8988T (cell line): ENCODE data around the gene MON2.
"Not testable (repeated sequence)": the region's sequence is repeated elsewhere in the genome, so short reads cannot be mapped to it uniquely, and the experiment has no call there.

ENCODE experiments used
- DNase-seq: peaks from one replicate; pipeline ENCODE4 v3.0.0; 2011

The MON2 gene, protein sequence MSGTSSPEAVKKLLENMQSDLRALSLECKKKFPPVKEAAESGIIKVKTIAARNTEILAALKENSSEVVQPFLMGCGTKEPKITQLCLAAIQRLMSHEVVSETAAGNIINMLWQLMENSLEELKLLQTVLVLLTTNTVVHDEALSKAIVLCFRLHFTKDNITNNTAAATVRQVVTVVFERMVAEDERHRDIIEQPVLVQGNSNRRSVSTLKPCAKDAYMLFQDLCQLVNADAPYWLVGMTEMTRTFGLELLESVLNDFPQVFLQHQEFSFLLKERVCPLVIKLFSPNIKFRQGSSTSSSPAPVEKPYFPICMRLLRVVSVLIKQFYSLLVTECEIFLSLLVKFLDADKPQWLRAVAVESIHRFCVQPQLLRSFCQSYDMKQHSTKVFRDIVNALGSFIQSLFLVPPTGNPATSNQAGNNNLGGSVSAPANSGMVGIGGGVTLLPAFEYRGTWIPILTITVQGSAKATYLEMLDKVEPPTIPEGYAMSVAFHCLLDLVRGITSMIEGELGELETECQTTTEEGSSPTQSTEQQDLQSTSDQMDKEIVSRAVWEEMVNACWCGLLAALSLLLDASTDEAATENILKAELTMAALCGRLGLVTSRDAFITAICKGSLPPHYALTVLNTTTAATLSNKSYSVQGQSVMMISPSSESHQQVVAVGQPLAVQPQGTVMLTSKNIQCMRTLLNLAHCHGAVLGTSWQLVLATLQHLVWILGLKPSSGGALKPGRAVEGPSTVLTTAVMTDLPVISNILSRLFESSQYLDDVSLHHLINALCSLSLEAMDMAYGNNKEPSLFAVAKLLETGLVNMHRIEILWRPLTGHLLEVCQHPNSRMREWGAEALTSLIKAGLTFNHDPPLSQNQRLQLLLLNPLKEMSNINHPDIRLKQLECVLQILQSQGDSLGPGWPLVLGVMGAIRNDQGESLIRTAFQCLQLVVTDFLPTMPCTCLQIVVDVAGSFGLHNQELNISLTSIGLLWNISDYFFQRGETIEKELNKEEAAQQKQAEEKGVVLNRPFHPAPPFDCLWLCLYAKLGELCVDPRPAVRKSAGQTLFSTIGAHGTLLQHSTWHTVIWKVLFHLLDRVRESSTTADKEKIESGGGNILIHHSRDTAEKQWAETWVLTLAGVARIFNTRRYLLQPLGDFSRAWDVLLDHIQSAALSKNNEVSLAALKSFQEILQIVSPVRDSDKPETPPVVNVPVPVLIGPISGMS (N-terminal part only)

DNA sequence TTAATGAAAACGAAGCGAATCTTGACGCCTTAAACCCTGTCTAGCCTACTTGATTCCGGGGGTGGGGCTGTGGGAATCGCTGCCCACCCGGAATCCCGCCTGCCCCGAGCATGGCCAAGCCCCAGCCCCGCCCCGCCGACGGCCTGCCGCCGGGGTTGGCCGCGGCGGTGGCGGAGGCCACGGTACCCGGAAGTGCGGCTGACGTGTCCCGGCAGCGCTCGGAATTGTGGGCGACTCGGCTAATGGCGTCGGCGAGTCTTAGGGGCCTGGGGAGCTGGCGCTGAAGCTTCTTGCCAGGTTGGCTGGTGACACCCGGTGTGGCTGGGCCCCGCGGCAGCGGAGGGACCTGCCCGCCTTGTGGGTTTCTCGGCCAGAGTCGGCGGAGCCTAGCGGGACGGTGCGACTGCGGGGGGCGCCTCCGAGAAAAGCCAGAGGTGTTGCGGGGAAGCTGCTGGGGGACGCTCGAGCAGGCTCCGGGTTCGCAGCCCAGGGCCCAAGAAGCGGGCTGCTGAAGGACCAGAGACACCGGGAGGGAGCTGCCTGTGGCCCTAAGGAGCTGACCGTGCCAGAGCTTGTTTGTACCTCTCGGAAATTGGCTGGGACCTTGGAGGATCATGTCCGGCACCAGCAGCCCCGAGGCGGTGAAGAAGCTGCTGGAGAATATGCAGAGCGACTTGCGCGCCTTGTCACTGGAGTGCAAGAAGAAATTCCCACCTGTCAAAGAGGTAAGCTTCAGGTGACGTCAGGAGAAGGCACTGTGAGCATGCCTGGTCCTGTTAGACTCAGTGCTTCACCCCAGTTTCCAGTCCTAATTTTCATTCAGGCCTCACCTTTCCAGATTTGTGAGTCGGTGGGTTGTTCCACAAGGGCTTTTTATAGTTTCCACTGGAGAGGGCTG is at the start of gene MON2:
Gene MON2 (plus strand): TSS at position 233 of the 898 bp plus-strand sequence. CDS start 382 bp downstream, at position 615.
- DNase-seq = peak; percentile 86

DNA sequence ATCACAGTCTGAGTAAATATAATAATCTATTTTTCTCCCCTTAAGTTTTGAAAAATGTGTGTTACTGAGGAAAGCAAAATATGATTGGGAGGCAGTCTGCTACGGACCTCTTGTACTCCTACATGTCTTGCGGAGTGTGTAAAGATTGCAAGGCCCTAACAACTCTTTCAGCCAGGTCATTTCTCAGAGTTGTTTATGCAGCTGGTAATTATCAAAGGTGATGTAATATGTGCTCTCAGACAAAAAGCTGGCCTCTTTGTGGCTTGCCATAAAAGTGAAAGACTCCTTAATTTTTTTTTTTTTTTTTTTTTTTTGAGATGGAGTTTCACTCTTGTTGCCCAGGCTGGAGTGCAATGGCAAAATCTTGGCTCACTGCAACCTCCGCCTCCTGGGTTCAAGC is 40.5 kb upstream of the MON2 start:
- no peak for DNase-seq

GRCh38 chr12:62429457-62429856 is 37.2 kb upstream of the MON2 start:
- DNase-seq = no peak

DNA sequence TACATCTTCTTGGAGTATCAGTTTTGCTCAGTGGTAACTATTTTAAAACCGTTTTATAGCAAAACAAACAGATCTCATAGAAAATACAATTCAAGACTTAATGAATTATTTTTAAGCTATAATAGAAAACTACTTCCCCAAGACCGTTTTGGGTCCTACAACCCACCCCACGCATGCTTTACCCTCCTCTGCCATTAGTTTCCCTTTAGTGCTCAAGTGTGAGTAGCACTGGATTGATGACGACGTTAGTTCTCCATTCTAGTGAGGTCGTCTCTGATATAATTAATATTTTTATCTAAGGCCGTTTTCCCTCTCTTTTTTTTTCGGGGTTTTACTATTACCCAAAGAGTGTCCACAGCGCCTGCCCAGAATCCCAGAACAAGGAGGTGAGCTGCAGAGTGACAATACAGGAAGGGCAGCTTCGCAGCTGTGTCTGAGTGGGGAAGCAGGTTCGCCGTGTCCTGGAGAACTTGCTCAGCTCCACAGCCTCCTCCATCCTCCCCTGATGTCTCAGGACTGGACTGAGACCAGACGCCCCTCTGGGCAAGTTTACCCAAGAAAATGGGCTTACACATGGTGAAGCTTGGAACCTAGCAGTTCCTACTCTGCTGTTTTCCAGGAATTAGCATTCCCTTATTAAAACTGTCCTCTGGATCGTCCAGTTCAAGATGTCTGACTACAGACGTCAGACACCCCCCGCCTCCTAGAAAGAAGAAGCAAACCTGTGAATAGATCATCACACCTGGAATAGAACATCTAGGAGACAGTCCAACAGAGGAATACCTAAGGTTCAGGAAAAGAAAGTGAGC is 31.9 kb upstream of the MON2 start:
- no peak for DNase-seq

DNA sequence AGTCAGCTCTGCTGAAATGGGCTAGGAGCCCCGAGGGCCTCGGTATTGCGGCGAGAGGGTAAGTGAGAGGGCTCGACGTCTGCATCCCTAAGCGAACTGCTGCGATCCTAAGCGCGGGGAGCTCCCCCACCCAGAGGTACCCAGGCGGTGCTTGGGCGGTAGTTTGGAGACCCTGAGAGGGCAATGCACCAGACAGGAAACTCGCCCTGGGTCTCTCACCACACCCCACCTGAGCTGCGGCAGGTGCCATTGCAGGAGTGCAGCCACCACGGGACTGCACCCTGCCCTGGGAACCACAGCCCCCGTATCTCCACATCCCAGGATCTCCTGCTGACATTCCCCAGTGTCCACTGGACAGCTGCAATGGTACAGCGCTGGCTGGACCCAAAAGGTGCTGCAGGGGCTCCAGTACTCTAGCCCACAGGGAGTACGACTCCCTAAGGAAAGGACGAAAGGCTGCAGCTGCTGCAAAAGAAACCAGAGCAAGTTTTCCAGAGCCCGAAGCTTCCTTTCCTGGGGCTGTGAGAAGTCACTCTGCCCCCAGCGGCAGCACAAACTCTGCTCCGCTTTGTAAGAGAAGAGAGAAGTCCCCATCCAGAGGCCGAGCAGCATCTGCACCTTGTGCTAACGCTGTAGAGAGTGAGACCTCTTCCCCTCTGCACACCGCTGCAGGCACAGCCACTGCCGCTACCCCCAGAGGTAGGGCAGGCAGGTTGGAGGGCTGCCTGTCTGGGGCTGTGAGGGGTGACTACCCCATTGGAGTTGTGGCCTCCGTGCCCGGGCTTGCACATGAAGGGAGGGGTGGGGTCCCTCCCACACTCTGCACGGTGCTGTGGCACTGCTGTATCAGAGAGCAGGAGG is 31.1 kb upstream of the MON2 start:
- DNase-seq = peak; percentile 59

DNA sequence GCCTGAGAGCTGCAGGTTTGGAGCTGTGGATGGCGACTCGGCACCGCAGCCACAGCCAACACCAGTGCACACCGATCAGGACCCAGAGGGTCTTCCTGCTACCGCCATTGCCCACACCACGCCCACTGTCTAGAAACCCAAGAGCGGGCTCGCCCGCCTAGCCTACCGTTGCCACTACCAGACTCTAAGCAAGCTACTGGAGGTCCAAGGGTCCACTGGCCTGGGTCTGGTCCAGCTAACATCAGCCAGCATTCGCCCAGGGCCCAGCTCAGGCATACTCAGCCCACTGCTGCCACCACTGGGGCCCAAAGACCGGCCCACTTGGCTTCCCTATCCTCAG is 30.5 kb upstream of the MON2 start:
- no peak for DNase-seq

- DNase-seq = peak; percentile 18
Observed at GRCh38 chr12:62438098-62438692, 28.4 kb upstream of the MON2 start.

DNA sequence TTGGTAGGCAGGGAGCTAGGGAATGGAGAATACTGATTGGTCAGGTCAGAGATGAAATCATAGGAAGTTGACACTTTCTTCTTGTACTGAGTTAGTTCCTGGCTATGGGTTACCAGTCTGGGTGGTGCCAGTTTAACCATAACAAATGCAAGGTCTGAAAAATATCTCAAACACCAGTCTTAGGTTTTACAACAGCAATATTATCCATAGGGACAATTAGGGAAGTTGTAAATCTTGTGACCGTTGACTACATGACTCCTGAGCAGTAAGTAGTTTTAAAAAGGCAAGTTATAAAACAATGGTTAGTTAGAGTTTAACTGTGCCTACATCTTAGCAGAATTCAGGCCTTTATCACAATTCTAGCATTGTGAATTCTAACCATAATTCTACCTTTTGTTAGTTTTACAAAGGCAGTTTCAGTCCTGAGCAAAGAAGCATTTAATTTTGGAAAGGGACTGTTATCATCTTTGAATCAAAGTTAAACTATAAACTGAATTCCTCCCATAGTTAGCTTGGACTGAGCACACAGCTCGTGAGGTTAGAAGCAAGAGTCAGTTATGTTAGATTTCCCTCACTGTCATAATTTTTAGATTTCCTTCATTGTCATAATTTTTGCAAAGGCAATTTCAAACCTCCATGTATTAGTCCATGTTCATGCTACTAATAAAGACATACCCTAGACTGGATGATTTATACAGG is 19.7 kb upstream of the MON2 start:
- DNase-seq = no peak

DNA sequence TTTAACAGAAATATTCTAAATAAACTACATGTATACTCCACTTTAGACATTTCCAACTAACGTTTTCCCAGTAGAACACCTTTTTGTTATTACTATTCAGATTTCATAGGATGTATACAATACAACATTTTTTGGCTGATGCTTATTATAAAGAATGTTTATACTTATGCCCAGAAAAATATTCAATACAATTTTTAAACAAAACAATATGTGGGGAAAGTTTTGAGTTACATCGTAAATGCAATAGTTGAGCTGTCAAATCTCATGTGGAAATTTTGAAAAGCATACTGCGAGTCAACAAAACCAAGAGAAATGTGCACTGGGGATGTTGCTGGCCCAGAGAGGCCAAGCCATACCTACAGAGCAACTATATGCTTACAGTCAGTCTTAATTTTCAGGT is 18.2 kb upstream of the MON2 start:
- no peak for DNase-seq

GRCh38 chr12:62455429-62455828 is 11.2 kb upstream of the MON2 start:
- DNase-seq = not testable (repeated sequence)

- DNase-seq = no peak
Observed at GRCh38 chr12:62458626-62459025, 8.0 kb upstream of the MON2 start.

DNA sequence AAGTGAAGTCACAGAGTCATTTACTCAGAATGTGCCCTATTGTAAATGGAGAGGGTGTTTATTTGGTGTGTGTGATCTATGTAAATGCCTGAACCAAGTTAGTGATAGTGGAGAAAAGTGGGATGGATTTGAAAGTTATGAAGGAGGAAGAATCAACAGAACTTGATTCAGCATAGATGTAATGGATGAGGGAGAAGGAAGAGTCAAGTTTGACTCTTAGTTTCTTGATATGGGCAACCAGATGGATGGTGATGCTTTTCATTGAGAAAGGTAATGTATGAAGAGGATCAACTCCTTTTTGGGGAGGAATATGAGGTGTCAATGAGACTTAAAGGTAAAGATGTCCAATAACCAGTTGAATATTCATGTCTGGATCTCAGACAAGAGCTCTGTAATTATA is 6.7 kb upstream of the MON2 start:
- no peak for DNase-seq

- DNase-seq = not testable (repeated sequence)
Observed at GRCh38 chr12:62461171-62461837, 5.3 kb upstream of the MON2 start.

DNA sequence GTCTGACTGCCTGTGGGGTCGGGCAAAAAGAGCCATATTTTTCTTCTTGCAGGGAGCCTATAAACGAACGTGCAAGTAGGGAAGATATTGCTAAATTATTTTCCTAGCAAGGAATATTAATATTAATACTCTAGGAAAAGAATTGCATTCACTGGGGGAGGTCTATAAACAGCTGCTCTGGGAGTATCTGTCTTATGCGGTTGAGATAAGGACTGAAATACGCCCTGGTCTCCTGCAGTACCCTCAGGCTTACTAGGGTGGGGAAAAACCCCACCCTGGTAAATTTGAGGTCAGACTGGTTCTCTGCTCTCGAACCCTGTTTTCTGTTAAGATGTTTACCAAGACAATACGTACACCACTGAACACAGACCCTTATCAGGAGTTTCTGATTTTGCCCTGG is 3.4 kb upstream of the MON2 start:
- not testable (repeated sequence) for DNase-seq

DNA sequence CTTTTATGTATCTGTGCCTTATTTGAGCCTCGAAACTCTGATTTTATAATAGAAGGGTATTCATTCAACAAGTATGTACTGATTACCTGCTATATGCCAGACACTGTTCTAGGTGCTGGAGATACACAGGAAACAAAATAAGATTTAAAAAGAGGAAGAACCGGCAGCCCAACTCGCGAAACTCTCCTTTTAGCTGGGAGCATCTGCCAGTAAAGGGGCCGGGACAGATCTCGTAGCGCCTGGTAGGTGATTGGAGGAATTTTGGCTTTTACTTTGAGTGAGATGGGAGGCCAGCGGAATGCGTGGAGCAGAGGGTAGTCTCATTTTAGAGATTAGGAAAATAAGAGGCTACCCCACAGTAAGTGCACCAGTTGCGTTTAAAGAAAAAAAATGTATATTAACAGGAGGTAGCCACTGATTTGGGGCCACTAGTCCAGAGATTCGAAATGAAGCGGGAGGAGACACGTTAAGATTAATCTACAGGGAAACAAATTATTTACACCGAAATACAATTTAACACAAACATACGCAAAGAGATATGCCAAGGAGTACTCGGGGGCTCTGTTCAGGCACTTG is 520 bp upstream of the MON2 start:
- no peak for DNase-seq

- no peak for DNase-seq
Observed at GRCh38 chr12:62468397-62468796, 1.8 kb downstream of the MON2 start.

DNA sequence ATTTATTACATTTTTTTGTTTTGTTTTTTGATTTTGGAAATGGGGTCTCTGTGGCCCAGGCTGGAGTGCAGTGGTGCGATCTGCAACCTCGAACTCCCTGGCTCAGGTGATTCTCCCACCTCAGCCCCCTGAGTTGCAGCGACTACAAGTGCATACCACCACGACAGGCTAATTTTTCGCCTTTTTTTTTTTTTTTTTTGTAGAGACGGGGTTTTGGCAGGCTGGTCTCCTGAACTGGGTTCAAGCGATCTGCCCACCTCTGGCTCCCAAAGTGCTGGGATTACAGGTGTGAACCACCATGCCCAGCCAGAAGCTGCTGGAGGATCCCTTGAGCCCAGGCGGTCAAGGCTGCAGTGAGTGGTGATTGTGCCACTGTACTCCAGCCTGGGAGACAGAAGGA is 2.3 kb downstream of the MON2 start:
- no peak for DNase-seq

DNA sequence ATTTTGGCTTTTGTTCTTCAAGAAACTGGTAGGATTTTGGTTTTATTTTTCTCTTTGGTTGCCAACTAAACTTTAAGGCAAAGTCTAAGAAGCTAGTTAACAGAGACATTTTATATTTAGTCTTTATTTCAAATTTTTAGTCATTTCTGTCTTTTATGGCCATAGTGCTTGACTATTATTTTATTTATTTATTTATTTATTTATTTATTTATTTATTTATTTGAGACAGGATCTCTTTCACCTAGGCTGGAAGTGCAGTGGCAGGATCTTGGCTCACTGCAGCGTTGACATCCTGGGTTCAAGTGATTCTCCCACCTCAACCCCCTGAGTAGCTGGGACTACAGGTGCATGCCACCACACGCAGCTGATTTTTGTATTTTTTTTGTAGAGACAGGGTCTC is 3.1 kb downstream of the MON2 start:
- no peak for DNase-seq
